Right atrium auricular region (tissue), 2 donors: ENCODE measurements around the gene AKAP13. TPM values are rescaled to one million over a fixed set of nuclear protein-coding genes. Genes with fewer than 3 reads are reported as not detected.

Source experiments
- DNase-seq: peaks from one replicate; pipeline ENCODE4 v3.0.0-alpha.2; 2019; ENCODE audit warnings: low spot score
- H3K27ac ChIP-seq, 2 donors: fragments of 200-600 bp; sonication (generic); 1 replicate in 1 of 2; 2 replicates in 1 of 2; pipeline ENCODE4 v1.5.1; 2016 to 2019
- H3K27me3 ChIP-seq, 2 donors: fragments of 200-600 bp; sonication (generic); one replicate each; pipeline versions ENCODE4 v1.5.1 to v1.6.0; 2017 to 2019
- H3K36me3 ChIP-seq: fragments of 200-600 bp; sonication (generic); one replicate; pipeline ENCODE4 v1.5.1; 2016
- H3K4me1 ChIP-seq, 2 donors: fragments of 200-600 bp; sonication (generic); one replicate each; pipeline versions ENCODE4 v1.5.1 to v1.6.0; 2017 to 2019
- H3K4me3 ChIP-seq, 2 donors: fragments of 200-600 bp; sonication (generic); 1 replicate in 1 of 2; 2 replicates in 1 of 2; pipeline ENCODE4 v1.5.1; 2017 to 2019; ENCODE audit warnings: mild to moderate bottlenecking in 1 of 2, moderate library complexity in 1 of 2
- H3K9me3 ChIP-seq, 2 donors: fragments of 200-600 bp; sonication (generic); one replicate each; pipeline ENCODE4 v1.5.1; 2019
- CTCF ChIP-seq, 2 donors: fragments of 200-600 bp; sonication (generic); IDR thresholded peaks; one replicate each; pipeline ENCODE4 v1.5.1; 2019; ENCODE audit warnings: antibody characterized with exemption in 2 of 2
- total RNA-seq, 2 donors: library from RNA; depleted of rRNA; stranded (reverse); fragments of >200 nt; gene quantifications; one replicate each; pipeline ENCODE4 v1.1.0, GENCODE V29; 2016

Gene AKAP13
- total RNA-seq, 2 donors from 2014 or later: 293 to 339 TPM

GRCh38 chr15:85706779-85707518, 326.5 kb downstream of the AKAP13 start:
- peak overlapping the region in 1 of 2 donors; percentile 18 for H3K4me3 ChIP-seq
- peak; percentile 81 for DNase-seq
- H3K9me3 ChIP-seq: no peaks in the 10 kb centered on the region
- peaks cover 0 to 75% of the 10 kb centered on the region in 2 donors for H3K4me1 ChIP-seq
- peaks cover 25% of the 10 kb centered on the region for H3K36me3 ChIP-seq
- TF ChIP-seq CTCF (IDR thresholded peaks at IDR 0.05): no peak
- no peaks in the 10 kb centered on the region for H3K27me3 ChIP-seq
- peak overlapping the region; percentile 86 to 91 for H3K27ac ChIP-seq

- H3K36me3 ChIP-seq: peaks cover 32% of the 10 kb centered on the region
- no peaks in the 10 kb centered on the region for H3K27me3 ChIP-seq
- peaks cover 0 to 67% of the 10 kb centered on the region in 2 donors for H3K4me1 ChIP-seq
- peak overlapping the region in 1 of 2 donors; percentile 18 for H3K4me3 ChIP-seq
- DNase-seq: no peak
- TF ChIP-seq CTCF (IDR thresholded peaks at IDR 0.05): no peak
- peak overlapping the region; percentile 86 to 91 for H3K27ac ChIP-seq
- no peaks in the 10 kb centered on the region for H3K9me3 ChIP-seq
These were observed 327.3 kb downstream of the AKAP13 start for GRCh38 chr15:85707519-85708338.

GRCh38 chr15:85708402-85708941, 328.1 kb downstream of the AKAP13 start:
- no peak for DNase-seq
- H3K4me1 ChIP-seq: peaks cover 0 to 60% of the 10 kb centered on the region in 2 donors
- TF ChIP-seq CTCF (IDR thresholded peaks at IDR 0.05): no peak
- H3K27ac ChIP-seq: peak overlapping the region; percentile 86 to 91
- peaks cover 37% of the 10 kb centered on the region for H3K36me3 ChIP-seq
- H3K27me3 ChIP-seq: no peaks in the 10 kb centered on the region
- no peaks in the 10 kb centered on the region for H3K9me3 ChIP-seq
- no peak overlapping the region for H3K4me3 ChIP-seq

GRCh38 chr15:85709250-85709649, 328.8 kb downstream of the AKAP13 start:
- Histone ChIP-seq H3K4me1 (peaks cover 0 to 54% of the 10 kb centered on the region in 2 donors), H3K27ac (peak overlapping the region; percentile 86 to 91), H3K9me3 (no peaks in the 10 kb centered on the region), H3K4me3 (no peak overlapping the region), H3K36me3 (peaks cover 45% of the 10 kb centered on the region), H3K27me3 (no peaks in the 10 kb centered on the region)
- DNase-seq: no peak
- TF ChIP-seq CTCF (IDR thresholded peaks at IDR 0.05): no peak

- Histone ChIP-seq H3K27me3 (no peaks in the 10 kb centered on the region), H3K27ac (peak overlapping the region; percentile 86 to 91), H3K36me3 (peaks cover 49% of the 10 kb centered on the region), H3K4me3 (no peak overlapping the region), H3K4me1 (peaks cover 0 to 42% of the 10 kb centered on the region in 2 donors), H3K9me3 (no peaks in the 10 kb centered on the region)
- TF ChIP-seq CTCF (IDR thresholded peaks at IDR 0.05): no peak
- no peak for DNase-seq
These were observed 330.0 kb downstream of the AKAP13 start for GRCh38 chr15:85710340-85710842.
